NK-92 treated with Interleukin-12 subunit alpha and Interleukin-12 subunit beta, amount 100 ng/mL, for 24 hours (cell line): Measurements from ENCODE around the gene AEBP2.
"Not testable (repeated sequence)": the region's sequence is repeated elsewhere in the genome, so short reads cannot be mapped to it uniquely, and the experiment has no call there.

Source experiments
- DNase-seq: peaks from one replicate; lab custom pipeline; 2025; lab: John Stamatoyannopoulos, UW

The AEBP2 gene, protein sequence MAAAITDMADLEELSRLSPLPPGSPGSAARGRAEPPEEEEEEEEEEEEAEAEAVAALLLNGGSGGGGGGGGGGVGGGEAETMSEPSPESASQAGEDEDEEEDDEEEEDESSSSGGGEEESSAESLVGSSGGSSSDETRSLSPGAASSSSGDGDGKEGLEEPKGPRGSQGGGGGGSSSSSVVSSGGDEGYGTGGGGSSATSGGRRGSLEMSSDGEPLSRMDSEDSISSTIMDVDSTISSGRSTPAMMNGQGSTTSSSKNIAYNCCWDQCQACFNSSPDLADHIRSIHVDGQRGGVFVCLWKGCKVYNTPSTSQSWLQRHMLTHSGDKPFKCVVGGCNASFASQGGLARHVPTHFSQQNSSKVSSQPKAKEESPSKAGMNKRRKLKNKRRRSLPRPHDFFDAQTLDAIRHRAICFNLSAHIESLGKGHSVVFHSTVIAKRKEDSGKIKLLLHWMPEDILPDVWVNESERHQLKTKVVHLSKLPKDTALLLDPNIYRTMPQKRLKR

DNA sequence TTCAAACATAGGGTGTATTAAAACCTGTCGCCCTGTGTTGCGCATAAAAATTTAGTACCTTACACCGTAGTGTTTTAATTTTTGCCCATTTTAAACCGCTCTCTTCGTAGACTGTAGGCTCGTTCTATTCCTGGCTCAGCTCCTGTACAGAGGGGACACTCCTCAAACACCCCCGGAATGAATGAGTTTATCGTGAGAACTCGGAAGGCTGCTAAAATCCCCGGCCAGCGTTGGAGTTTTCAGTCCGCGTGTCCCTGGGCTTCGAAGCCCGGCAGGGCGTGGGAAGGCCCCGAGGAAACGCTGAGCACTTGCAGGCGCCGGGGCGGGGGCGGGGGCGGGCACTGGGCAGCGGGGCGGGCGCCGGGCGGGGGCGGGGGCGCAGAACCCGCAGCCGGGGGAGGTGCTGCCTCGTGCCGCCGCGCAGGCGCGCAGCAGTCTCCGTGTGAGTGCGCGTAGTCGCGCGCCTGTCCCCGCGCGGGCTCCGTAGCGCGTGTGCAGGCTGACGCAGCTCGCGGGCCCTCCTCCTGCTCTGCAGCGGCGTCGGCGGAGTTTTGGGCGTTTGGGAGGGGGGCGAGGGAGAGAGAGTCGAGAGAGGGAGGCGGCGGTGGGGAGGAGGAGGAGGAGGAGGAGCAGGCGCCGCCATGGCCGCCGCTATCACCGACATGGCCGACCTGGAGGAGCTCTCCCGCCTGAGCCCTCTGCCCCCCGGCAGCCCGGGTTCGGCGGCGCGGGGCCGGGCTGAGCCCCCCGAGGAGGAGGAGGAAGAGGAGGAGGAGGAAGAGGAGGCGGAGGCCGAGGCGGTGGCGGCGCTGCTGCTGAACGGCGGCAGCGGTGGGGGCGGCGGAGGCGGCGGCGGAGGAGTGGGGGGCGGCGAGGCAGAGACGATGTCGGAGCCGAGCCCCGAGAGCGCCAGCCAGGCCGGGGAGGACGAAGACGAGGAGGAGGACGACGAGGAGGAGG is at the start of gene AEBP2:
AEBP2 (plus strand) TSS at position 434 of the 960 bp plus-strand sequence; CDS start at position 642, 208 bp downstream.
- DNase-seq, result peak; percentile 67

DNA sequence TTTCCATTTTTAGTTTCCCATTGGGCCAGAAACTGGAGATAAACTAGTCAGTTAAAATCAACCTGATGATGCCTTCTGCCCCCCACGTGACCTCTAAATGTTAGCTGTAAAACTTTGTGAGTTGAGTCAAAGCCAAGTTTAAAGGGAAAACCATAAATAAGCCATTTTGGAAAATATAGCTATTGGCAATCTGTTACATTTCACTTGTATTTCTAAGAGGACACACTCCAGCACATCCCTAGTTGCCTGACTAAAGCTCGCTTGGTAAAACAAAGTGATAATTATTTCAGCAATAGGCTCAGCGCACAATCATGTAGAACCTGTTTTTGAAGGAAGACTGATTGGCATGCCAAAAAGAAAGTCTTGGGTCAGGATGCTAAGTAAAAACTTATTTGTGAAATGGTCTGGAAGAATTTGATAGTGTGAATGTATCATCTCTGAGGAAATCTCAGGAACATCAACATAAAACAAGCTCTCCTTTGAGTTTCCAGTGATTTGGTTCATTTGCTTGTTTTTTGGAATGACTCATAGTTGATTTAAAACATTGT is 49.2 kb upstream of the AEBP2 start:
- DNase-seq, result no peak

DNA sequence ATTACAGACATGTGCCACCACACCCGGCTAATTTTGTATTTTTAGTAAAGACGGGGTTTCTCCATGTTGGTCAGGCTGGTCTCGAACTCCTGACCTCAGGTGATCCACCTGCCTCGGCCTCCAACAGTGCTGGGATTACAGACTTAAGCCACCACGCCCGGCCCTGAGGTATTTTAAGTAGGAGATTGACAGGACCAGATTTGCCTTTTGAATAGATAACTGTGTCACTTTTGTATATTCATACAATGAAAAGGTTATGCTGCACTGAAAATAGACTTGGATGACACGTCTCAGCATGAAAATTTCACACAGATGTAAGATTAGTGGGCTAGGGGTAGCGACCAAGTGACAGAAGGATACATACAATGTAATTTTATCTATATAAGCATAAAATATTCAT is 46.6 kb upstream of the AEBP2 start:
- not testable (repeated sequence) for DNase-seq

DNA sequence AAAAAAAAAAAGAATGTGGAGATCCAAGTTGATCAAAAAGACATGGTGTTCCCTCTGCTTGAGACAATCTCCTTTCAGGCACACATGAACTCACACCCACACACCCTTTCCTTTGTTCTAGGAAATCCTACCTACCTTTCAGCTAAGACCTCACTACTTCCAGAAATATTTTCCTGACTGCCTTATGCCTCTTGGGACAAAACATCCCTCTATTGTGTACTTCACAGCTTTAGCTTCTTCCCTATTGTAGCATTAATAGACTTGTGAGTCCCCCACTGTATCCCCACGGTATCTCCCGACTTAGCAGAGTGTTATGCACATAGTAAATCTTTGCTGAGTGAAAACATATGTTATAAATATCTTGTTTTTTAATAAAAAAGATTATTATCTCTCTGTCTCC is 44.9 kb upstream of the AEBP2 start:
- no peak for DNase-seq

DNA sequence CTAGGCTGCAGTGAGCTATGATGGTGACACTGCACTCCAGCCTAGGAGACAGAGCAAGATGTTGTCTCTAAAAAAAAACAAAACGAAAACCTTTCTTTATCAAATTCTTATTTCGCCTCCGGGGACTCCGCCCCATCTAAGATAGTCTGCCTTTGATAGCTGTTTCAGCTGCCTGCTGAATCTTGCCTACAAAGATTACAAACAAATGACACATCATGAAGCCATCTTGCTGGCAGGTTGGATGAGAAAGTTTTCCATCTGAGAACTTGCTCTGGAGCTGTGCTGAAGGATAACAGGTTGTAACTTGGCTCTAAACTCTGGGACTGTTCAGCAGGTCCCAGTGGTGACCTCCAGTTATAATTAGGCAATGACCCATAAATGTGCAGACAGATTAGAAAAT is 41.8 kb upstream of the AEBP2 start:
- DNase-seq, result no peak

DNA sequence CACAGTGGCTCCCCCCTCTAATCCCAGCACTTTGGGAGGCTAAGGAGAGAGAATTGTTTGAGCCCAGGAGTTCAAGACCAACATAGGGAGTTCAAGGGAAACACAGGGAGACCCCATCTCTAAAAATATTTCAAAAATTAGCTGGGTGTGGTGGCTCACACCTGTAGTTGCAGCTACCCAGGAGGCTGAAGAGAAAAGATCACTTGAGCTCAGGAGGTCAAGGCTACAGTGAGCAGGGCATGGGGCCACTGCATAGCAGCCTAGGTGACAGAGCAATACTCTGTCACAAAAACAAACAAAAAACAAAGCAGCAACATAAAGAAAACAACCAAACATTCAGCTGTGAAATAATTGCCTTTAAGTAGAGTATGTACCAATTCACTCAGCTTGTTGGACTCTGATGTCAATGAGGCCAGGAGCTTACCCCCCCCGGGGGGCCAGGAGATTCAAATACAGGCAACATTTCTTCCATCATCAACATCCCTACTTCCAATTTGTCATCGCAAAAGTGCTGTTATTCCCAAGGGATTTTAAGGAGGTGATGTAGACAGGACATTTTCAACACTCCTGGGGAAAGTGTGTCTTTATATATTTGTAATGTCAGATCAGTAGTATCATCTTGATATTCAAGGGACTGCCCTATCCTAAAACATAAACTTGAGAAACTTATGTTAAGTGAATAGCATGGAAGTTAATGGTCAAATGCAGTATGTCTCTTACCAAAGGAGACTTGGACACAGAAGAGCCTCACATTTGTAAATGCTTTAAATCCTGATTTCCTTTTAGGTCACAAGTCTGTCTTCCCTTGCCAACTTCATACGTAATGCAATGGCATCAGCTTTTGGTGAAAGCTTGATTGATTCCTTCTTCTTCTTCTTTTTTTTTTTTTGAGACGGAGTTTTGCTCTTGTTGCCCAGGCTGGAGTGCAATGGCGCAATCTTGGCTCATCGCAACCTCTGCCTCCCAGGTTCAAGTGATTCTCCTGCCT is 40.6 kb upstream of the AEBP2 start:
- no peak for DNase-seq

DNA sequence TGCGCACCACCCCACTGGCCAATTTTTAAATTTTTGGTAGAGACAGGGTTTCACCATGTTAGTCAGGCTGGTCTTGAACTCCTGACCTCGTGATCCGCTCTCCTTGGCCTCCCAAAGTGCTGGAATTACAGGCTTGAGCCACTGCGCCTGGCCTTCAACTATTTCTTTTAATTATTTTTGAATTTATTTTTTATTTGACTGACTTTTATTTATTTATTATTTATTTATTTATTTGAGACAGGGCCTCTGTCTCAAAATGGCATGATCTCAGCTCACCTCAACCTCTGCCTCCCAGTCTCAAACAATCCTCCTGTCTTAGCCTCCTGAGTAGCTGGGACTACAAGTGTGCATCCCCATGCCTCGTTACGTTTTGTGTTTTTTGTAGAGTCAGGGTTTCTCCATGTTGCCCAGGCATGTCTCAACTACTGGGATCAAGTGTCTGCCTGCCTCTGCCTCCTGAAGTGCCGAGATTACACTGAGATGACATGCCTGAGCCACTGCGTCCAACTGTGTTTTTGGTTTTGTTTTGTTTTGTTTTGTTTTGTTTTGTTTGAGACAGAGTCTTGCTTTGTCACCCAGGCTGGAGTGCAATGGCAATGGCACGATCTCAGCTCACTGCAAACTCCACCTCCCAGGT is 38.5 kb upstream of the AEBP2 start:
- not testable (repeated sequence) for DNase-seq

DNA sequence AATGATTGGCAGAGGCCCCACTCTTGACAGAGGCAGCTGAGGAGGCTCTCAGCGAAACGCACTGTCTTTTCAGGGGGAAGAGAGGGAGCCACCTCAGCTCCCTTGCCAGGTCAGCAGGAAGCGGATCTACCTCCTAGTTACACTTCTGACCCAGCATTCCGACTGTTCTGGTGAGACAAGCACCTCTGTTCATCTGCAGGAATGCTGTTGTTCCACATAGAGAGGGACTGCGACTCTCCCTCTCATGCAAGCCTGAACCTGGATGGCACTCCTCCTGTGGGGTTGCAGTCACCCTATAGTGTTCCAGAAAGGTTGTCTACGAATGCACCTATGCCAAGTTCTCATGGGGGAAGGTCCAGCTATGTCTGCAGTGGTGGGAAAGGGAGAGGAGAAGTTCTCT is 37.1 kb upstream of the AEBP2 start:
- no peak for DNase-seq

DNA sequence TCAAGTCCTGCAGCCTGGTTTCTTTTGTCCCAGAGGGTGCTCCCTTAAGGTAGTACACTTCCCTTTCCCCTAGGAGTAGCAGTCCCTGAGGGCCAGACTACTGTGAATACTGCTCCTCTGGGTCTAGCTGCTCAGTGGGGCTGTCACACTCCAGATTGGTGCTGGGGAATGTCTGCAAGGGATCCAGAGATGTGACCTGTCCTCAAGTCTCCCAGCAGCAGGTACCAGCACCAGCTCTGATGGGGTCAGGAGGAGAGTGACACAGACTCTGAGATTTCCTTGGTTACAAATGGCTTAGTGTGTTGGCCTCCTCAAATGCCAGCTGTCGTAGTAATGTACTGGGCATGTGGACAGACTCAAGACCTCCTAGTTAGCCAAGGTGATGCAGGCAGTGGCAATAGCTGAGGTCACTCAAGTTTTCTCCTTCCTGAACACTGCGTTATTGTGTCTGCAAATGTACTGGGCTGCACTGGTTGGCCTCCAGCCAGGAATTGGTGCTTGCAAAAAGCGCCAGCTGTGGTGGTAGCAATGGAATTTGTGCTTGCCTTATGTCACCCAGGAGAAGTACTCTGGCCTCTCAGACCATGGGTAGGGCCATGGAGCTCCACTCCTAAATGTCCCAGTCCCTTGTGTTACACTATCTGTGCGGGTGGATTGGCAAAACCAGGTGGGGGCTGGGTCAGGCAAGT is 36.4 kb upstream of the AEBP2 start:
- DNase-seq, result no peak

DNA sequence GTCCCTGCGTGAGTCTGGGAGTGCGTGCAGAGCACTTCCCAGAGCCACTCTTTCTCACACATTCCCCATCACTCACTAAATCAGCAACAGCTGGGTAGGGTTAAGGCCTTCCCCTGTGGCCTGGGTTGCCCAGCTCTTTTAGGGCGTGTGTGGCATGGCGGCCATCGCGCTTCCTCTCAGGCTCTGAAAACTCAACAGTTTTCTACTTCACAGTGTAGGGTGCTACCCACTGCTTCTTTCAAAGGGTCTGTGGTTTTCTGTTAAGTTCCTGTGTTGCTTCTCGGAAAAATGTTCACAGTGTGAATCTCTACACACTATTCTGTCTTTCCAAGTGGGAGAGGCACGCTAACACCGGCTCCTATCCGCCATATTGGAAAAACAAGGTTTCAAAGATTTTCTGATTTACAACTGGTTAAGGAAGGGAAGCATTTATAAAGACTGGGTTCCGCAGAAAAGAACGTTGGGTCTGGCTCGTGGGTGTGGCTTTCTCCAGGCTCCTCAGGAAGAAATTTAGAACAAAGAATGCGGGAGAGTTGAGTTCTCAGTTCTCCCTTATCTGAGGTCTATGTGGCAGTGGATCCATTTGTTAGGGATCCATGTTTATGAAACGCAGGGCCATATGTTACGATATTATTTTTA is 34.9 kb upstream of the AEBP2 start:
- DNase-seq, result no peak

DNA sequence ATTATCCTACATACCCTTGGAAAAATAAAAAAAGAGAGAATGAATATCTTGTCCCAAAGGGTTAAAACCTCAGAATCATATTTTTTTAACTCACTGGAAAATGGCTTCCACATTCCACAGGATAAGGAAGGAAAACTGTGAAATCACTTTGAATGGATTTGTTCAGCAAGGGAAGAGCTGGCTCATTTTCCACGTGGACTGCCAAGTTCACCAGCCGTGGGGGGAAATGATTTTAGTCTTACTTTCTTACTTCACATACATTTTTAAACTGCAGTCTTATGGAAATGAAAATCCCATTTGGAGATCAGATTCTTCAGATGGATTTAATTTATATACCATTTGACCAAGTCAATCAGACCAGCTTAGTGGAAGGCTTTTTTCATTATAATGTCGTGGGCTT is 29.9 kb upstream of the AEBP2 start:
- no peak for DNase-seq

DNA sequence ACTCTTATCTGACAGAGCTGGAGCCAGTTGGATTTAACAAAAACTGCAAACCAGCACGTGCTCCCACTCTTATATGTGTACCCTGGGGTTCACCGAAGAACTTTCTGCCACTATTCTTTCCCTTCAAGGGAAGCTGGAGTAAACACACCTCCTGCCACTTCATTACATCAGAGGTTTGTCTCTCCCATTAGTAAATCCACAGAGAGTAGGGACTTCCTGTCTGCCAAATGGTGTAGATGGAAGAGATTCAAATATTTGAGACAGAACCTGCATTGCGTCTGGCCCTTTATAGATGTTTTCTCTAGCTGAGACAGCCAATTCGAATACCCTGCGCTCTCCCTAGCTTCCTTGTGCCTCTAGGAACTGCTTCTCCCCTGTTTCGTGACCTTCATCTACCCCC is 29.1 kb upstream of the AEBP2 start:
- no peak for DNase-seq

DNA sequence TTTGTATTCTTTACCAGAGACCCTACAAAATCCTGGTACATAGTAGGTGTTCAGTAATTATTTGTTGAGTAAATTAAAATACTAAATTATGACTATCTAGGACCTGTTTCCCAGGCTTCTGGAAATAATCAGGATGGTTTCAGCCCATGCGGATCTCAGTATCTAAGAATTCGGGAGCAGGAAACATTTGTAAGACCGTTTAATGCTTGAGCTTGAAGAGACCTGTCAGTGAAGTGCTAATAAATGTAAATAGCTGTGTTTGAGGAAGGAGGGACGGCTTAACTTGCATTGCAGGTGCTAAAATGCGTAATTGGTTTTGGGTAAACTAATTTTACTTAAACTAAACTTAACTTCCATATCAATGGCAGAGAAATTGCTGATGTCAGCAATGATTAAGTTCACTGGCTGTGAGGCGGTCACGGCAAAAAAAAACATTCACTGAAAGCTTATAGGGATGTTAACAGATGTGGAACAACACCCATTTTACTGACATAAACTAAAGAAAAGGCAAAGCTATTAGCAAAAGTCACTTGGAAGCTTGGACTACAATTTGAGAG is 28.6 kb upstream of the AEBP2 start:
- no peak for DNase-seq

DNA sequence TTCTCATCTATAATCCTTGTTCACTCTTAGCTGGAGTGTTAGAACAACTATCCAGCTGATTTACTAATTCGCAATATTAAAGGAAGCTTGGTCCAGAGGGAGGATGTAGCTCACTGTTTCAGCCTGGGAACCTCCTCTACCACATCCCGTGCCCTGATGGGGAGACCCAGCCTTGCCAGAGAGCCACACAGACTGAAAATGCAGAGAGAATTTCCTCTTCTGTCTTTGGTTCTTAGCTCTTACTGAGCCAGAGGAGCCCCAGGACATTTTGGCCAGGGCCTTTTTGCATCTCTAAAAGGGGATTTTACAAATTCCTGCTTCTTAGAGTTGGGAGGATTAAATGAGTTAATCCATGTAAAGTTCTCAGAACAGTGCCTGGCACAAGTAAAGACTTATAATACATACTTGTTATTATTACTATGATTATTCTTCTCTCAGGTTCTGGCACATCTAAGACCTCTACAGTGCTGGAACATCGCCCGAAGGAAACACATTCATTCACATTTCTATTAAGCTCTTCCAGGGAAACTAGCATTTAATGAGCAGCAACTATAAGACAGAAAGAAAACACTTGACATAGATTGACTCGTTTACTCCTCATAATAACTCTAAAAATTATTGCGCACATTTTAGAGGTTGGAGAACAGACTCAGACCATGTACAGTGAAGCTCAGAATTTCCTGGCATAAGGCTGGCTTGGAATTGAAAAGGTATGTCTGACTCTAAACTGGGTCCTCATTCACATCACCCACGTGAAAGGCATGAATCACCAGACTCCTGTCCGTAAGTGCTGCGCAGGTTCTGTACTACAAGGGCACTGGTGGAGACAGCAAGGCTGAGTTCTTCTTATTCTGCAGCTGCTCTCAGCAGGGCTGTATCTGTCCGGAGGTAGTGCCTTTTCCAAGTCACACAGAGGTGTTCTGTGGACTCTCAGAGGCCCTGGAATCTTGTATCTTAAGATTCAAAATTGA is 27.8 kb upstream of the AEBP2 start:
- no peak for DNase-seq

DNA sequence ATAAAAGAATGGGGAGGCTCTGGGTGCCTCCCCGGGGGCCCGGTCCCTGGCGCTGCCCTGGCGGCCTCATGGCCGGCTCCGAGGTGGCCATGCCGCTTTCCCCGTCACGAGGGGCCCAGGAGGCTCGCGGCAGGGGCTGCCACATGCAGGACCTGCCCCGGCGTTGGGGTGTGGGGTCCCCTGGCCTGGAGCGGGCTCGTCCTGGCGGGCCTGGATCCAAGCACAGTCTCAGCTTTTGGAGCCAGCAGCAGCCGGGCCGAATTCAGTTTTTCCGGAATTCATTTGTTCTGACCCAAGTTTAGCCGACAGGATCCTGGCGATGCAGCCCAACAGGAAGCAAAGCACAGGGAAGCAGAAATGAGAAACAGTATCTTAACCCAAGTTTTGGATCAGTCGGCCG is 26.4 kb upstream of the AEBP2 start:
- no peak for DNase-seq

DNA sequence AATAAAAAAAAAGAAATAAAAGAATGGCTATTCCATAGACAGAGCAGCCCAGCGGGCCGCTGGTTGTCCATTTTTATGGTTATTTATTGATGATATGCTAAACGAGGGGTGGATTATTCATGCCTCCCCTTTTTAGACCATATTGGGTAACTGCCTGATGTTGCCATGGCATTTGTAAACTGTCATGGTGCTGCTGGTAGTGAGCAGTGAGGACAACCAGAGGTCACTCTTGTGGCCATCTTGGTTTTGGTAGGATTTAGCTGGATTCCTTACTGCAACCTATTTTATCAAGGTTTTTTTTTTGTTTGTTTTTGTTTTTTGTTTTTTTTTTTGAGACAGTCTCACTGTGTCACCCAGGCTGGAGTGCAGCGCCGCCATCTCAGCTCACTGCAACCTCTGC is 25.7 kb upstream of the AEBP2 start:
- DNase-seq, result not testable (repeated sequence)

DNA sequence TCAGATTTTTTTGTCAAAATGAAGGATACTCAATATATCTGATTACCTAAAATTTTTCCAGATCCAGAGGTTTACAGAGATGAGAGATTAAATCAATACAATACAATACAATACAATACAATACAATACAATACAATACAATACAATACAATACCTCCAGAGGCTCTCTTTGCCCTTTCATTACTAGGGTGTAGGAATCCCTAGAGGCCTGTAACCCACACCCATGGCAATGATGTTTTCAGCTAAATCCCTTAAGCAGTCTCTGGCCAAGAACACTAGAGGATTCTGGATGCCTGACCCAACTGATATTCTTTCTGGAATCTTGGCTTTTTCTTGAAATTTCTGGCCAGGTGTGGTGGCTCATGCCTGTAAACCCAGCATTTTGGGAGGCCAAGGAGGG is 23.7 kb upstream of the AEBP2 start:
- DNase-seq, result no peak

DNA sequence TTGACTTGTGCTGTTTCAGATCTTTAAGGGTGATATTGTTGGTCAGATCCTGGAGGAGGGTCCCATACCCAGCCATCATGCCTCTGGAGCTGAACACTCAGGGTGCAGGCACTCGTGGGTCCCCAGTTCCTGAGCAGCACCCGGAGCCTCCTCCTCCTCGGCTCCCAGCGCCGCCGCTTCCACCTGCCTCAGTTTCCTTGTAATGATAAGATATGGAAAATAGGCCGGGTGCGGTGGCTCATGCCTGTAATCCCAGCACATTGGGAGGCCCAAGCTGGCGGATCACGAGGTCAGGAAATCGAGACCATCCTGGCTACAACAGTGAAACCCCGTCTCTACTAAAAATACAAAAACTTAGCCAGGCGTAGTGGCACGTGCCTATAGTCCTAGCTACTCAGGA is 20.2 kb upstream of the AEBP2 start:
- DNase-seq, result no peak
